ENCODE measurements around the gene FNBP1.
"Not testable (repeated sequence)": the region's sequence is repeated elsewhere in the genome, so short reads cannot be mapped to it uniquely, and the experiment has no call there.

Gene FNBP1

DNA sequence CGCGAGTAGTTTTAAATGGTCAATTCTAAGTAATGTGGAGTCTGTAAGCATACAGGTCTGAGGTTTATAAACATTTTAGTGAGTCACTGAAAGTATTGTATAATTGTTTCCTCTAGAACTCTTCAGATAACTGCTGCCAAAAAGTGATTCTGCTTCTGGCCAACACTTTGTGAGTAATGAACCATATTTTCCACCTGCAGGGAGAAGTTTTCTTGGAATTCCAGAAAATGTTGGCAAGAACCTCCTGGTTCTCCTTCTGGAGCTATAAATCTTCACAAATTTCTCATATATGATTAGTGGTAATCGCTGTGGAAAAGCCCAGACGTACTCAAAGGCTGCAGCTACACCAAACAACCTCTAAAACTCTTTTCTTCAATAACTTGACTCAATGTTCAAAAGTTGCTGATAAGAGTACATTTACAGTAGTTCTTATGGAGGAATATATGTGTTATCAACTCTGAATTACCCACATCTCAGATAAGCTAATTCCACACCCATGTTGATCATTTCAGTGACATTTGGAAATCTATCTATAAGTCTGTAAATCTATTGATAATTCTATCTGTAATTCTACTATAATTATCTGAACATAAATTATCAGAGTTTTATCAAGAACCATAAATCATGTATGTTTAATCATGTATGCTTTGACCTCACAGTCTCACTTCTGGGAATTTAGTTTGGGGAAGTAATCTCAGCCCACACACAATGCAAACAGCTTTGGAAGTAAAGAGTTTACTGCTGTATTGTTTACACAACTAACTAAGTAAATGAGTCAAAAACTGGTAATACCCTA, 74.1 kb downstream of the FNBP1 start:
- Mint-ChIP-seq H3K27ac (peak overlapping the region; percentile 95), H3K27me3 (no peaks in the 10 kb centered on the region), H3K4me3 (peak overlapping the region; percentile 42), H3K9me3 (no peaks in the 10 kb centered on the region), H3K4me1 (peaks cover 57% of the 10 kb centered on the region), H3K36me3 (peaks cover 17% of the 10 kb centered on the region)

DNA sequence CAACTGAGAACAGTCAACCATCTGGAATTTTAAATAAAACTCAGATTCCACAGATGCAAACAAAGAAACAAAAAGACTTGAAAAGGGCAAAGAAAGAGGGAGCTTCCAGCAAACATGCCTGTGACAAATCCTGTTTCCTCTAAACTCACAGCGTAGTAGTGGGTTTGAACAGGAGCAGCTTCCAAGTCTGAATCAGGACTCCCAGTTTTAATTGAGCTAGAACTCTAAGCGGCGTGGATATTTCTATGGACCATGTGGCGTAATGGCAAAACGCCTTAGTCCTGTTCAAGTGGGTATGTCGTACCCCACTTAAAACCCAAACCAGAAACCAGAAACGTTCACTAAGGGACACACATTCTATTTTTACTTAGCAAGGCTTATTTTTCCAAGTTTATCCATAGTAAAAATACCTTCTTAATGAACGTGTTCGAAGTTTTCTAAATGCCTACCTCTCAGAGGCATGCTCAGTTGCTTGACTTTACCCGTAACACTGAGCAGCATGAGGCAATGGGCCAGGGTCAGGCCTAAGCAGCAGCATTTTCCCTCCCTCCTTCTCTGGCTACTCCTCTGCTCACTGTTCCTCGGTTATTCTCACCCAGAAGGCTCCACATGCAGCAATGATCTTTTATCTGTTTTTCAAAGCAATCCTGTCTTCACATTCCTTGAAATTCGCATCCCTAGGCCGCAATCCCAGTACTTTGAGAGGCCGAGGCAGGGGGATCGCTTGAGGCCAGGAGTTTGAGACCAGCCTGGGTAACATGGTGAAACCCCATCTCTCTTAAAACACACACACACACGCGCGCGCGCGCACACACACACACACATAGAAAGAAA, 77.9 kb downstream of the FNBP1 start:
- Mint-ChIP-seq H3K4me3 (peak overlapping the region; percentile 42), H3K36me3 (peaks cover 25% of the 10 kb centered on the region), H3K27ac (peak overlapping the region; percentile 94), H3K27me3 (no peaks in the 10 kb centered on the region), H3K9me3 (no peaks in the 10 kb centered on the region), H3K4me1 (peaks cover 84% of the 10 kb centered on the region)

DNA sequence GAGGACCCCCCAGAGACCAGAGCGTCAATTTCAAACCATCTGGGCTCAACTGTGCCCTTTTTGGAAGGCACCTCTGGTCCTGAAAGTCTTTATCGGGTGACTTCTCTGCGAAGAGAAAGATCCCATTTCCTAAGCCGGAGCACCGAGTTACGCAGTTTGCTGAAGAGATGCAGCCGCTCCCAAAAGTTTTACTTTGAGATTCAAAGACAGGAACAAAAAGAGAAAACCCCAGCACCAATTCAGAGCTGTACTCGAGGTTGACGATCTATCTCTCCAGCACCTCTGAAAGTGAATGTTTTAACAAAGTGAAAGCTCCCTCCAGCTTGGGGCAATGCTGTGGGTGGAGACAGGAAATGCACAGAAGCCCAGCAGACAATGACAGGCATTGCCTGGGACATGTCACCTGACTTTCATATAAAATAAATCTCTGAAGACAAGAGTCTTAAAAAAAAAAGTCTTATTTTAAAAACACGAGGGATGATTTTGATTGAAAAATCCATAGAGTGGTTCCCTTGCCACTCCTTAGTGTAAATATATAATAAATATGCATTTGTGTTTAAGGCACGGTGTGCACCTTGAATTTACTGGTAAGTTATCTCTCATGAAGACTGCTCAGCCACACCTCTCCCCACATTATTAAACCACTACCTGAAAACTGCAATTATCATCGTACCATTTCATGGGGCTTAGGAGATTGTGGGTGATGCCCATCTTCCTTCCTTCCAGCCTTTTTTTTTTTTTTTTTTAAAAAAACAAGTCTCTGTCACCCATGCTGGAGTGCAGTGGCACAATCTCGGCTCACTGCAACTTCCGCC, 79.9 kb downstream of the FNBP1 start:
- Mint-ChIP-seq H3K4me1 (peaks cover 84% of the 10 kb centered on the region), H3K4me3 (peak overlapping the region; percentile 73), H3K27me3 (no peaks in the 10 kb centered on the region), H3K27ac (peak overlapping the region; percentile 94), H3K9me3 (no peaks in the 10 kb centered on the region), H3K36me3 (peaks cover 28% of the 10 kb centered on the region)

DNA sequence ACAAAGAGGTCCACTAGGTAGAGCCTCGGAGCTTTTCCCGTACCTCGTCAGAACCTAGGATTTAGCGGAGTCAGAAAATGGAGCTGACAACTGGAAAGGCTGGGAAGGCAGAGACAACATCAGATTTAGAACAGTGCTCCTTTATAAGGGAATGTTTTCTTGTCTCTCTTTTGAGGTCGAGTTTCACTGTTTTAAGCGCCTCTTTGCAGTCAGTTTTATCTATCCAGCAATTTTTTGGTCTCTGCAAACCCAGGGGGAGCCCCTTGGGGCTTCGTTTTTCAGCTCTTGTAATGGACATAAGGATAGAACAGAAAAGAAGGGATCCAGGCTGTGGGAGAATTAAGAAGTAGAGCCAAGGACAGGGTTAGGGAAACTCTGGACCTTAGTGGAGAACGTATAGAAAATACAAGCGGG, 80.5 kb downstream of the FNBP1 start:
- Mint-ChIP-seq H3K4me3 (peak overlapping the region; percentile 73), H3K27me3 (no peaks in the 10 kb centered on the region), H3K36me3 (peaks cover 33% of the 10 kb centered on the region), H3K4me1 (peaks cover 84% of the 10 kb centered on the region), H3K27ac (peak overlapping the region; percentile 94), H3K9me3 (no peaks in the 10 kb centered on the region)

DNA sequence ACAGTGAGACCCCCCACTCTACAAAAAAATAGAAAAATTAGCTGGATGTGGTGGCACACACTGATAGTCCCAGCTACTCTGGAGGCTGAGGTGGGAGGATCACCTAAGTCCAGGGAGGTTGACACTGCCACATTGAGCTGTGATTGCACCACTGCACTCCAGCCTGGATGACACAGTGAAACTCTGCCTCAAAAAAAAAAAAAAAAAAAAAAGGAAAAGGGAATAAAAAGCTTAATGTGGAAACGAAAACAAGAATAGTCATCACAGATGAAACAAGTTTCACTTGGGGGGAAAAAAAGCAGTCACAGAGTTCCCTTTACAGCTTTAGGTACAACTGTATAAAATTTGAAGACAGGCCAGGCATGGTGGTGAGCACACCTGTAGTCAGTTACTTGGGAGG, 84.2 kb downstream of the FNBP1 start:
- no peaks in the 10 kb centered on the region for H3K9me3 Mint-ChIP-seq
- H3K4me1 Mint-ChIP-seq = peaks cover 71% of the 10 kb centered on the region
- H3K27me3 Mint-ChIP-seq = no peaks in the 10 kb centered on the region
- peaks cover 26% of the 10 kb centered on the region for H3K36me3 Mint-ChIP-seq
- H3K27ac Mint-ChIP-seq = peak overlapping the region; percentile 46
- H3K4me3 Mint-ChIP-seq = no peak overlapping the region

DNA sequence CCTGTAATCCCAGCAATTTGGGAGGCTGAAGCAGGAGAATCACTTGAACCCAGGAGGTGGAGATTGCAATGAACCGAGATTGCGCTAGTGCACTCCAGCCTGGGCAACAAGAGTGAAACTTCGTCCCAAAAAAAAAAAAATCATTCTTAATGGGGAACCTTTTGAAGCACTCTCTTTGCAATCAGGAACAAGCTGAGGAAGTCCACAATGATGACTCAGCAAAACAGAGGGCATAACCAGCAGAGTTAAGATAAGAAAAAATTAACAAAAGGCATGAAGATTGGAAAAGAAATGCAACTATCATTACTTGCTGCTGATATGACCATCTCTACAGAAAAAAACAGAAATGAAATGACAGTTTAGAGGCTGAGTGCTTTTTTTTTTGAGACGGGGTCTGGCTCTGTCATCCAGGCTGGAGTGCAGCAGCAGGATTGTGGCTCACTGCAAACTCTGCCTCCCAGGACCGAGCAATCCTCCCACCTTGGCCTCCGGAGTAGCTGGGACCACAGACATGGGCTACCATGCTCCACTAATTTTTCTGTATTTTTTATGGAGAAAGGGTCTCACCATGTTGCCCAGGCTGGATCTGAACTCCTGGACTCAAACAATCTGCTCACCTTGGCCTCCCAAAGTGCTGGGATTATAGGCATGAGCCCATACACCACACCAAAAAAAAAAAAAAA, 88.0 kb downstream of the FNBP1 start:
- peak overlapping the region; percentile 91 for H3K27ac Mint-ChIP-seq
- peaks cover 21% of the 10 kb centered on the region for H3K36me3 Mint-ChIP-seq
- H3K4me3 Mint-ChIP-seq = peak overlapping the region; percentile 19
- H3K27me3 Mint-ChIP-seq = no peaks in the 10 kb centered on the region
- H3K4me1 Mint-ChIP-seq = peaks cover 45% of the 10 kb centered on the region
- H3K9me3 Mint-ChIP-seq = no peaks in the 10 kb centered on the region

DNA sequence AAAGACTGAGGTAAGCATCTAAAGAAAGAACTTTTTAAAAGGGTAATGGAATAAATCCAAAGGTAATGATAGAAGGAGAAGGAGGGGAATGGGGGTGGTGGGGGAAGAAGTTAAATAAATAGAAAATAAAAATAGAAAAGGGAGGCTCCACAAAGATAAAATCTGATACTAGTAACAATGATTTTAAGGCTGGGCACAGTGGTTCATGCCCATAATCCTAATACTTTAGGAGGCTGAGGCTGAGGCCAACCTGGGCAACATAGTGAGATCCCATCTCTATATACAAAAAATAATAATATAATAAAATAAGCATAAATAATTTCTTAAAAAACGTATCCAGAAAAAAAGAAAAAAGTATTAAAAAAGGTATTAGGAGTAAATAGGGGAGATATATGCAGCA, 89.3 kb downstream of the FNBP1 start:
- Mint-ChIP-seq H3K4me3 (no peak overlapping the region), H3K27me3 (no peaks in the 10 kb centered on the region), H3K4me1 (peaks cover 48% of the 10 kb centered on the region), H3K36me3 (peaks cover 25% of the 10 kb centered on the region), H3K27ac (peak overlapping the region; percentile 83), H3K9me3 (no peaks in the 10 kb centered on the region)

DNA sequence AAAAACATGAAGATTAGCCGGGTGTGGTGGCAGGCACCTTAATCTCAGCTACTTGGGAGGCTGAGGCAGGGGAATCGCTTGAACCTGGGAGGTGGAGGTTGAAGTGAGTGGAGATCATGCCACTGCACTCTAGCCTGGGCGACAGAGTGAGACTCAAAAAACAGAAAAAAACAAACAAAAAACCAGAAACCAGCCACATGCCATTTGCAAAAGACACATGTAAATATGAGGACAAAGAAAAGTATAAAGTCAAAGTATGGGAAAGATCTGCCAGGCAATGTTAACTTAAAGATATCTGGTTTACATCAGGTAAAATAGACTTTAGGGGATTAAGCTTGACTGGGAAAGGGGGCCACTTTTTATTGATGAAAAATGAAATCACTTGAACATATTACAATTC, 90.7 kb downstream of the FNBP1 start:
- H3K27me3 Mint-ChIP-seq = no peaks in the 10 kb centered on the region
- H3K9me3 Mint-ChIP-seq = no peaks in the 10 kb centered on the region
- peak overlapping the region; percentile 76 for H3K27ac Mint-ChIP-seq
- H3K4me3 Mint-ChIP-seq = no peak overlapping the region
- peaks cover 19% of the 10 kb centered on the region for H3K36me3 Mint-ChIP-seq
- peaks cover 40% of the 10 kb centered on the region for H3K4me1 Mint-ChIP-seq

DNA sequence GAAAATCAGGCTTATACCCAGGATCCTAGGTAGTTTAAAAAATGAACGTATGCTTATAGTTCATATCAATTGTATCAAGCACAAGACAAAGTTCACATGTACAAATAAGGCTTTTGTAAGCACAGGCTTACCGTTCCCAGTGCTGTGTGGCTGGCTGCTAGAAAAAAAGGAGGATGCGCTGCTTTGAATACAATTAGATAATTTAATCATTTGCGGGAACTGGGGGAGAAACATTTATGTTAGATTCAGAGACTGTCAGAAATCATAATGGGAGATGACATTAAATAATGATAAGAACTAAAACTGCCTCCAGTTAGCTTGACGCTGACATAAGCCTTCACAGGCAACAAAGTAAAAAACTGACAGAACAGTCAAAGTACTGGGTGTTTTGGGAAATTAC, 93.2 kb downstream of the FNBP1 start:
- no peaks in the 10 kb centered on the region for H3K9me3 Mint-ChIP-seq
- peak overlapping the region; percentile 30 for H3K27ac Mint-ChIP-seq
- no peak overlapping the region for H3K4me3 Mint-ChIP-seq
- H3K27me3 Mint-ChIP-seq = no peaks in the 10 kb centered on the region
- peaks cover 13% of the 10 kb centered on the region for H3K36me3 Mint-ChIP-seq
- peaks cover 49% of the 10 kb centered on the region for H3K4me1 Mint-ChIP-seq

DNA sequence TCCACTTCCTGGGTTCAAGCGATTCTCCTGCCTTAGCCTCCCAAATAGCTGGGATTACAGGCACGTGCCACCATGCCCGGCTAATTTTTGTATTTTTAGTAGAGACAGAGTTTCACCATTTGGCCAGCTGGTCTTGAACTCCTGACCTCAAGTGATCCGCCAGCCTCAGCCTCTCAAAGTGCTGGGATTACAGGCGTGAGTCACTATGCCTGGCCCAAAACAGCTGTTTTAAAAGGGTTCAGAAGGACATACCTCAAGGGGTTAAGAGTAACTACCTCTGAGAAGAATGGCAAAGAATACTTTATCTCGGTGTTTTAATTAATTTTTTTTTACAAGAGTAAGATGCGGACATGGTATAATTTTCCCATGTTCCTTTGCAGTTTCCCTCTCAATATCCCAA, 94.4 kb downstream of the FNBP1 start:
- H3K9me3 Mint-ChIP-seq, H3K27me3 Mint-ChIP-seq, H3K27ac Mint-ChIP-seq, H3K4me3 Mint-ChIP-seq: not testable (repeated sequence)
- peaks cover 15% of the 10 kb centered on the region for H3K36me3 Mint-ChIP-seq
- H3K4me1 Mint-ChIP-seq = peaks cover 53% of the 10 kb centered on the region

DNA sequence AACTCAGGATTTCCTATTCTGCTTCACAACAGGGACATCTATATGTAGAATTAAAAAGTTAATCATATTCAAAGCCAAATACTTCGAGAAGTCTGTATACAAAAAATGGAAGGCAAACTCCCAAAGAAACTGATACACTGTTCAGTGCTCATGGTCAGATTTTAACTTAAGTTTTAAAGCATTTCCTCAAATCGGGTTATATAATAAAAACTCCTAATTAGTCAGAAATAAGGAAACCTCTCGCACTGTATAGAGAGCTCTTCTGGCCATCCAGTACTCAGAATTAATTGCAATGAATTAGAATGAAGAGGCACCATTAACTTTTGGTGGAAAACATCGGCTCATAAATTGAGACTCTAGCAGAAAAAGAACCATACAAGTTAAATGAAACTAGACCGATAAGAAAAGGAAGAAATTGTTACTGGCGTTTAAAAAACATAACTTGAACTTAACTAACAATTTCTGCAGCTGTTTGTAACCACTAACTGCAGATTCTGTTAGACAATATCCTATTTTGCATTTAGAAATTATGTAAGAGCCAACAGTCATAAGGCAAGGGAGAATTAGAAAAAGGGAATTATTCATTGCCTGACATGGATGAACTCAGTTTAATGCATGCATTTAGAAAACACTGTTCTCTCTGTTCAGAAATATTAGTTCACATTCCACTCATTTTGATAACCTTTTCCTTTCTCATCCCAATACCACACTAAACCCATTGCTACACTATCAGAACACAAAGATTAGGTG, 96.6 kb downstream of the FNBP1 start:
- Mint-ChIP-seq H3K4me3 (peak overlapping the region; percentile 56), H3K36me3 (peaks cover 23% of the 10 kb centered on the region), H3K27me3 (no peaks in the 10 kb centered on the region), H3K4me1 (peaks cover 66% of the 10 kb centered on the region), H3K9me3 (no peaks in the 10 kb centered on the region), H3K27ac (peak overlapping the region; percentile 91)

DNA sequence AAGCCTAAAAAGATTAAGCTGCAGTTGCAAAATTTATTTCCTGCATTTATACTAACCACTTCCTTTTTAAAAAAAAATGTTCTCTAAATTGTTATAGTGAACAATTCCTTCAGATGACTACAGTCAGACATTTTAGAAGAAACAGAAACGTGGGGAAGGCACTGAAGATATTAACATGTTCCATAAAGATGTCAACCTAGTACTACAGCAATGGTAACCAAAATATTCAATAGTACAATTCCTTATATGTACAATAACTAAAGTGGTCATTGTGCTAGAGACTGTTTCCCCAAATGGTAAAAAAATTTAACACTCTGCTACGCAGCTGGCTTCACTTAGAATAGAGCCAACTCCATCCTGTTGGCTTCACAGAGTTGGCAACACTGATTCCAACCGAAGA, 97.7 kb downstream of the FNBP1 start:
- Mint-ChIP-seq H3K27me3 (no peaks in the 10 kb centered on the region), H3K27ac (peak overlapping the region; percentile 30), H3K36me3 (peaks cover 24% of the 10 kb centered on the region), H3K4me1 (peaks cover 65% of the 10 kb centered on the region), H3K9me3 (no peaks in the 10 kb centered on the region), H3K4me3 (no peak overlapping the region)

DNA sequence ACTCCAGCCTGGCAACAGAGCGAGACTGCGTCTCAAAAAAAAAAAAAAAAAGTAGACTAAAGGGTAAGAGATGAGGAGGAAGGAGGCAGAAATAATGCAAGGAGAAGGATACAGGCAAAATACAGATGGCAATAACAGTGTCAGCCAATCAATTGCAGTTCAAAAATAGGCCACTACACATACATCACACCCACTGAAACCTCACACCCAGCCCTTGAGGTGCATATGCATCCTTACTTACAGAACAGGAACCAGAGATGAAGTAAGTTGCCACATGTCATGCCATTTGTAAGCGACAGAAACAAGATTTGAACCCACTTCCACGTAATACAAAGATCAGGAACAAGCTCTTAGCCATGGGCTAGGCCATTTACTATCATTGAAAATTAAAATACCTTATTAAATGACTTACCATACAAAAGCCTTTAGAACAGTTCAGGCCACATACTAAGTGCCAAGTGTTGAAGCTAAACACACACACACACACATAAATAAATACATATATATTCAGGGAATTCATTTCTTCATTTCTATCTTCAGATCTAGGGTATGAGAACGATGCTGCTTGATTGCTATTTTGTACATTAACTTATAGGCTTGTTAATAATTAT, 98.4 kb downstream of the FNBP1 start:
- Mint-ChIP-seq H3K27me3 (no peaks in the 10 kb centered on the region), H3K4me1 (peaks cover 65% of the 10 kb centered on the region), H3K9me3 (no peaks in the 10 kb centered on the region), H3K4me3 (peak overlapping the region; percentile 53), H3K36me3 (peaks cover 25% of the 10 kb centered on the region), H3K27ac (peak overlapping the region; percentile 82)

DNA sequence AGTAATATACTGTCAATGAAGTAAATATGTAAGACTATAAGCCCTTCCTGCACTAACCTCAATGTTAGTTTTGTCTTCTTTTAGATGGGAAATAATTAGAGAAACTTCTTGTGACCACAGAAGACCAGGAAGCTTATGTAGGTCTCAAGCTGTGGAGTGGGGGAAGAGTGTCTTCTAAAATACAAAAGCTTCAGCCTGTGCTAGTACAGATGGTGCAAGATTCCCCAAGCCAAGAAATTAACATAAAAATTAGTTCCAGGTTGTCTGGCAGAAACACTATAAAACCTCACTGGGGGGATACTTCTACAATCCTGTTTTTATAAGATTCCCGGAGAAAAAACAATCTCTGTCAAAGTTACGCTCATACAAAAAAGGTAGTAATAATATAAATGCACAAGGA, 103.6 kb downstream of the FNBP1 start:
- peaks cover 26% of the 10 kb centered on the region for H3K36me3 Mint-ChIP-seq
- no peaks in the 10 kb centered on the region for H3K9me3 Mint-ChIP-seq
- H3K27ac Mint-ChIP-seq = peak overlapping the region; percentile 87
- H3K27me3 Mint-ChIP-seq = no peaks in the 10 kb centered on the region
- H3K4me3 Mint-ChIP-seq = no peak overlapping the region
- peaks cover 70% of the 10 kb centered on the region for H3K4me1 Mint-ChIP-seq
